H9 (cell line): ENCODE measurements around the gene RGPD4. TPM values are rescaled to one million over a fixed set of nuclear protein-coding genes. Genes with fewer than 3 reads are reported as not detected.

Source experiments
- DNase-seq: peaks from one replicate; pipeline ENCODE4 v3.0.0-alpha.2; 2017
- H2AFZ ChIP-seq: one replicate; pipeline ENCODE4 v1.6.1; 2013; ENCODE audit warnings: mild to moderate bottlenecking, low read length, control low read depth, moderate library complexity
- H2AK5ac ChIP-seq: 2 replicates; pipeline ENCODE4 v1.6.1; 2013; ENCODE audit warnings: low read length, control low read depth, mixed read lengths; ENCODE audit not compliant: insufficient read length
- H2BK120ac ChIP-seq: one replicate; pipeline ENCODE4 v1.6.1; 2013; ENCODE audit warnings: low read depth, mild to moderate bottlenecking, low read length, control low read depth, inconsistent platforms; ENCODE audit not compliant: poor library complexity, severe bottlenecking
- H2BK12ac ChIP-seq: 2 replicates; pipeline ENCODE4 v1.6.1; 2013; ENCODE audit warnings: low read length, control low read depth, mixed read lengths, low read depth; ENCODE audit not compliant: insufficient read length
- H2BK15ac ChIP-seq: 2 replicates; pipeline ENCODE4 v1.6.1; 2013; ENCODE audit warnings: low read depth, low read length, control low read depth
- H2BK20ac ChIP-seq: one replicate; pipeline ENCODE4 v1.6.1; 2013; ENCODE audit warnings: low read depth, mild to moderate bottlenecking, low read length, control low read depth, inconsistent platforms; ENCODE audit not compliant: poor library complexity, severe bottlenecking
- H2BK5ac ChIP-seq: 2 replicates; pipeline ENCODE4 v1.6.1; 2013; ENCODE audit warnings: low read length, control low read depth, mixed read lengths; ENCODE audit not compliant: insufficient read length
- H3K14ac ChIP-seq: 2 replicates; pipeline ENCODE4 v1.6.1; 2013; ENCODE audit warnings: low read length, control low read depth; ENCODE audit not compliant: insufficient read depth
- H3K18ac ChIP-seq: 2 replicates; pipeline ENCODE4 v1.6.1; 2013; ENCODE audit warnings: low read depth, mild to moderate bottlenecking, mixed read lengths, low read length, control low read depth; ENCODE audit not compliant: insufficient read length
- H3K23ac ChIP-seq: 2 replicates; pipeline ENCODE4 v1.6.1; 2013; ENCODE audit warnings: low read length, control low read depth, mixed read lengths, low read depth; ENCODE audit not compliant: insufficient read length
- H3K23me2 ChIP-seq: 2 replicates; pipeline ENCODE4 v1.6.1; 2013; ENCODE audit warnings: low read depth, mild to moderate bottlenecking, mixed read lengths, low read length, control low read depth; ENCODE audit not compliant: insufficient read length, poor library complexity, severe bottlenecking
- H3K27ac ChIP-seq: 2 replicates; pipeline ENCODE4 v1.5.1; 2013; ENCODE audit warnings: low read length, control low read depth, mixed read lengths, low read depth; ENCODE audit not compliant: insufficient read length
- H3K27me3 ChIP-seq: 2 replicates; pipeline ENCODE4 v1.6.1; 2013; ENCODE audit warnings: low read length, control low read depth, inconsistent platforms; ENCODE audit not compliant: insufficient read depth
- H3K4ac ChIP-seq: 2 replicates; pipeline ENCODE4 v1.6.1; 2013; ENCODE audit warnings: low read depth, mild to moderate bottlenecking, control low read depth, inconsistent platforms, low read length, moderate library complexity
- H3K4me1 ChIP-seq: 2 replicates; pipeline ENCODE4 v1.6.1; 2013; ENCODE audit warnings: low read length, control low read depth, inconsistent platforms; ENCODE audit not compliant: insufficient read depth
- H3K4me2 ChIP-seq: 2 replicates; pipeline ENCODE4 v1.6.1; 2013; ENCODE audit warnings: low read length, control low read depth, mixed read lengths; ENCODE audit not compliant: insufficient read length, insufficient read depth
- H3K56ac ChIP-seq: 2 replicates; pipeline ENCODE4 v1.6.1; 2013; ENCODE audit warnings: low read depth, mild to moderate bottlenecking, mixed read lengths, low read length, control low read depth; ENCODE audit not compliant: insufficient read length
- H3K79me1 ChIP-seq: 2 replicates; pipeline ENCODE4 v1.6.1; 2013; ENCODE audit warnings: low read depth, mild to moderate bottlenecking, moderate library complexity, low read length, control low read depth, inconsistent platforms; ENCODE audit not compliant: insufficient read depth, poor library complexity, severe bottlenecking
- H3K79me2 ChIP-seq: 2 replicates; pipeline ENCODE4 v1.6.1; 2013; ENCODE audit warnings: low read length, control low read depth, inconsistent platforms; ENCODE audit not compliant: insufficient read depth
- H3K9ac ChIP-seq: 2 replicates; pipeline ENCODE4 v1.6.1; 2013; ENCODE audit warnings: low read length, control low read depth, mixed read lengths; ENCODE audit not compliant: insufficient read length; ENCODE audit errors: extremely low read depth
- H3K9me3 ChIP-seq: one replicate; pipeline ENCODE4 v1.6.1; 2013; ENCODE audit warnings: low read depth, low read length, inconsistent platforms; ENCODE audit not compliant: control insufficient read depth
- H3T11ph ChIP-seq: one replicate; pipeline ENCODE4 v1.6.1; 2013; ENCODE audit warnings: mild to moderate bottlenecking, low read length, control low read depth, inconsistent platforms
- H4K20me1 ChIP-seq: one replicate; pipeline ENCODE4 v1.6.1; 2013; ENCODE audit not compliant: control insufficient read depth, insufficient read length, insufficient read depth
- H4K5ac ChIP-seq: 2 replicates; pipeline ENCODE4 v1.6.1; 2013; ENCODE audit warnings: low read depth, mild to moderate bottlenecking, mixed read lengths, low read length, control low read depth; ENCODE audit not compliant: insufficient read length
- H4K8ac ChIP-seq: replicated peaks from 2 replicates; pipeline ENCODE4 v1.6.1; 2013; ENCODE audit warnings: low read length, control low read depth, mixed read lengths, low read depth; ENCODE audit not compliant: insufficient read length
- H4K91ac ChIP-seq: 2 replicates; pipeline ENCODE4 v1.6.1; 2013; ENCODE audit warnings: low read depth, mild to moderate bottlenecking, moderate library complexity, mixed read lengths, low read length, control low read depth; ENCODE audit not compliant: insufficient read length
- H3K27ac Mint-ChIP-seq, 3 experiments: 2 replicates in 2 of 3; 3 replicates in 1 of 3; pipeline ENCODE4 v1.8.0; 2020 to 2021; ENCODE audit warnings: mixed read lengths in 3 of 3, mild to moderate bottlenecking in 1 of 3, moderate library complexity in 1 of 3
- H3K27me3 Mint-ChIP-seq: 2 replicates; pipeline ENCODE4 v1.8.0; 2021; ENCODE audit warnings: low read depth, mild to moderate bottlenecking, moderate library complexity, mixed read lengths
- H3K36me3 Mint-ChIP-seq, 3 experiments: 2 replicates in 2 of 3; 3 replicates in 1 of 3; pipeline ENCODE4 v1.8.0; 2020 to 2021; ENCODE audit warnings: low read depth in 3 of 3, mixed read lengths in 3 of 3; ENCODE audit not compliant: insufficient read depth in 1 of 3
- H3K4me1 Mint-ChIP-seq, 2 experiments: 2 replicates each; pipeline ENCODE4 v1.8.0; 2020; ENCODE audit warnings: mixed read lengths in 2 of 2
- H3K4me3 Mint-ChIP-seq, 2 experiments: 2 replicates in 1 of 2; 3 replicates in 1 of 2; pipeline ENCODE4 v1.8.0; 2020 to 2021; ENCODE audit warnings: mild to moderate bottlenecking in 2 of 2, mixed read lengths in 2 of 2, moderate library complexity in 1 of 2
- H3K9me3 Mint-ChIP-seq, 2 experiments: 2 replicates in 1 of 2; 3 replicates in 1 of 2; pipeline ENCODE4 v1.8.0; 2020; ENCODE audit warnings: mild to moderate bottlenecking in 2 of 2, mixed read lengths in 2 of 2, moderate library complexity in 1 of 2
- WGBS: extraction: QIAGEN DNeasy Blood & Tissue Kit; methylation state at CpG from one replicate; pipeline ENCODE4 v1.1.7; 2013; ENCODE audit warnings: missing lambda C conversion rate, low lambda C conversion rate, mixed read lengths; ENCODE audit not compliant: insufficient read length; ENCODE audit errors: extremely low coverage; 5-methylcytosine and 5-hydroxymethylcytosine counted together
- total RNA-seq: library from RNA; stranded (reverse); gene quantifications from 2 replicates; pipeline ENCODE4 v1.2.1, GENCODE V29; 2021
- TF ChIP-seq, protein P1 (sequence below): fragments of 200-600 bp; sonication (generic); conservative IDR thresholded peaks from 3 replicates; pipeline ENCODE4 v1.8.0; 2021; ENCODE audit warnings: antibody characterized with exemption, mild to moderate bottlenecking

Gene RGPD4
- total RNA-seq, 1 experiment from 2014 or later, result 0.07 TPM

- no peak overlapping the region for H3K18ac ChIP-seq
- no peaks in the 10 kb centered on the region for H4K20me1 ChIP-seq
- no peak overlapping the region for H2BK20ac ChIP-seq
- no peak overlapping the region for H2AK5ac ChIP-seq
- H2BK15ac ChIP-seq, result no peak overlapping the region
- no peak overlapping the region for H3K14ac ChIP-seq
- H3K4ac ChIP-seq, result no peak overlapping the region
- H3K9ac ChIP-seq, result no peak overlapping the region
- no peak overlapping the region for H3K4me2 ChIP-seq
- no peaks in the 10 kb centered on the region for H3K23me2 ChIP-seq
- no peak overlapping the region for H4K5ac ChIP-seq
- H3K79me1 ChIP-seq, result no peaks in the 10 kb centered on the region
- no peak overlapping the region for H4K8ac ChIP-seq
- H3K36me3 Mint-ChIP-seq, result peaks cover 0 to 2% (median 0%) of the 10 kb centered on the region in 3 experiments; a peak in 2 of 7 replicates
- H2AFZ ChIP-seq, result no peak overlapping the region
- no peak for DNase-seq
- H2BK5ac ChIP-seq, result no peak overlapping the region
- H4K91ac ChIP-seq, result no peak overlapping the region
- no peaks in the 10 kb centered on the region for H3K27me3 ChIP-seq
- H2BK12ac ChIP-seq, result no peak overlapping the region
- no peak overlapping the region for H3K27ac ChIP-seq
- H3K9me3 Mint-ChIP-seq, result peaks cover 2 to 4% of the 10 kb centered on the region in 2 experiments; a peak in 4 of 5 replicates
- no peak overlapping the region for H3K56ac ChIP-seq
- no peak overlapping the region for H2BK120ac ChIP-seq
- H3K79me2 ChIP-seq, result no peaks in the 10 kb centered on the region
- H3K4me1 ChIP-seq, result peaks cover 8% of the 10 kb centered on the region; the same call in 1 of the 2 replicates
- WGBS, result no CpG with 5 or more reads among the region's 3 CpGs
- TF ChIP-seq, protein P1, sequence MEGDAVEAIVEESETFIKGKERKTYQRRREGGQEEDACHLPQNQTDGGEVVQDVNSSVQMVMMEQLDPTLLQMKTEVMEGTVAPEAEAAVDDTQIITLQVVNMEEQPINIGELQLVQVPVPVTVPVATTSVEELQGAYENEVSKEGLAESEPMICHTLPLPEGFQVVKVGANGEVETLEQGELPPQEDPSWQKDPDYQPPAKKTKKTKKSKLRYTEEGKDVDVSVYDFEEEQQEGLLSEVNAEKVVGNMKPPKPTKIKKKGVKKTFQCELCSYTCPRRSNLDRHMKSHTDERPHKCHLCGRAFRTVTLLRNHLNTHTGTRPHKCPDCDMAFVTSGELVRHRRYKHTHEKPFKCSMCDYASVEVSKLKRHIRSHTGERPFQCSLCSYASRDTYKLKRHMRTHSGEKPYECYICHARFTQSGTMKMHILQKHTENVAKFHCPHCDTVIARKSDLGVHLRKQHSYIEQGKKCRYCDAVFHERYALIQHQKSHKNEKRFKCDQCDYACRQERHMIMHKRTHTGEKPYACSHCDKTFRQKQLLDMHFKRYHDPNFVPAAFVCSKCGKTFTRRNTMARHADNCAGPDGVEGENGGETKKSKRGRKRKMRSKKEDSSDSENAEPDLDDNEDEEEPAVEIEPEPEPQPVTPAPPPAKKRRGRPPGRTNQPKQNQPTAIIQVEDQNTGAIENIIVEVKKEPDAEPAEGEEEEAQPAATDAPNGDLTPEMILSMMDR, result no peak
- no peak overlapping the region for H3T11ph ChIP-seq
- H3K9me3 ChIP-seq, result no peaks in the 10 kb centered on the region
- no peak overlapping the region for H3K23ac ChIP-seq
- H3K27me3 Mint-ChIP-seq, result no peaks in the 10 kb centered on the region; the same call in none of the 2 replicates
- peaks cover 11 to 21% of the 10 kb centered on the region in 2 experiments for H3K4me1 Mint-ChIP-seq
- H3K27ac Mint-ChIP-seq, result no peak overlapping the region
- H3K4me3 Mint-ChIP-seq, result no peak overlapping the region
Measured at GRCh38 chr2:107809835-107810234, 16.9 kb upstream of the RGPD4 start.
